GM23338 (cell line): ENCODE data around the gene STAM2. TPM values are rescaled to one million over a fixed set of nuclear protein-coding genes. Genes with fewer than 3 reads are reported as not detected.
A peak's percentile ranks its signal among the peaks of the same experiment; 100 is the strongest.

Source experiments
- ATAC-seq: fragments of 200-7000 bp; cut with Tn5 transposase; 3 replicates; pipeline ENCODE4 v1.9.1; 2020
- DNase-seq: peaks from one replicate; pipeline ENCODE4 v3.0.0-alpha.2; 2015; ENCODE audit warnings: low spot score
- H2AFZ ChIP-seq: fragments of 200-600 bp; sonication (generic); 2 replicates; pipeline ENCODE4 v1.8.0; 2016; ENCODE audit warnings: antibody characterized with exemption, mild to moderate bottlenecking, moderate library complexity
- H3F3A ChIP-seq: fragments of 200-600 bp; sonication (generic); replicated peaks from 2 replicates; pipeline ENCODE4 v1.8.0; 2017; ENCODE audit warnings: antibody characterized with exemption, mixed run types, low read depth
- H3K27ac ChIP-seq: fragments of 200-600 bp; sonication (generic); 2 replicates; pipeline ENCODE4 v1.6.1; 2016; ENCODE audit warnings: low read depth
- H3K27me3 ChIP-seq: fragments of 200-600 bp; sonication (generic); 2 replicates; pipeline ENCODE4 v1.8.0; 2016; ENCODE audit warnings: mild to moderate bottlenecking, mixed run types, moderate library complexity; ENCODE audit not compliant: insufficient read depth
- H3K36me3 ChIP-seq: fragments of 200-600 bp; sonication (generic); 2 replicates; pipeline ENCODE4 v1.8.0; 2016; ENCODE audit warnings: mild to moderate bottlenecking; ENCODE audit not compliant: insufficient read depth
- H3K4me1 ChIP-seq: fragments of 200-600 bp; sonication (generic); 2 replicates; pipeline ENCODE4 v1.8.0; 2016; ENCODE audit warnings: mild to moderate bottlenecking, moderate library complexity; ENCODE audit not compliant: insufficient read depth
- H3K4me2 ChIP-seq: fragments of 200-600 bp; sonication (generic); 2 replicates; pipeline ENCODE4 v1.7.1; 2017; ENCODE audit warnings: mixed run types
- H3K4me3 ChIP-seq: fragments of 200-600 bp; sonication (generic); 2 replicates; pipeline ENCODE4 v1.6.1; 2016; ENCODE audit warnings: mixed run types
- H3K79me2 ChIP-seq: fragments of 200-600 bp; sonication (generic); replicated peaks from 2 replicates; pipeline ENCODE4 v1.8.0; 2017; ENCODE audit warnings: mild to moderate bottlenecking; ENCODE audit not compliant: insufficient read depth
- H3K9me2 ChIP-seq: fragments of 200-600 bp; sonication (generic); 2 replicates; pipeline ENCODE4 v1.8.0; 2017; ENCODE audit not compliant: insufficient read depth
- H4K20me1 ChIP-seq: fragments of 200-600 bp; sonication (generic); replicated peaks from 2 replicates; pipeline ENCODE4 v1.8.0; 2017; ENCODE audit warnings: mild to moderate bottlenecking; ENCODE audit not compliant: insufficient read depth
- H3K27ac Mint-ChIP-seq: 2 replicates; pipeline ENCODE4 v1.8.0; 2020; ENCODE audit warnings: inconsistent platforms, mild to moderate bottlenecking, moderate library complexity, mixed read lengths
- H3K27me3 Mint-ChIP-seq: 3 replicates; pipeline ENCODE4 v1.8.0; 2022; ENCODE audit warnings: low read depth, mild to moderate bottlenecking, moderate library complexity, mixed read lengths, inconsistent platforms; ENCODE audit not compliant: insufficient read depth, poor library complexity
- H3K36me3 Mint-ChIP-seq: 3 replicates; pipeline ENCODE4 v1.8.0; 2021; ENCODE audit warnings: low read depth, mild to moderate bottlenecking, inconsistent platforms, moderate library complexity, mixed read lengths
- H3K4me1 Mint-ChIP-seq: 3 replicates; pipeline ENCODE4 v1.8.0; 2020; ENCODE audit warnings: mild to moderate bottlenecking, inconsistent platforms, mixed read lengths
- H3K4me3 Mint-ChIP-seq: 3 replicates; pipeline ENCODE4 v1.8.0; 2021; ENCODE audit warnings: moderate library complexity, mild to moderate bottlenecking, inconsistent platforms, mixed read lengths
- H3K9me3 Mint-ChIP-seq: 3 replicates; pipeline ENCODE4 v1.8.0; 2020; ENCODE audit warnings: moderate library complexity, mild to moderate bottlenecking, inconsistent platforms, mixed read lengths
- CREB1 ChIP-seq: fragments of 250-450 bp; sonication (Bioruptor Pico); IDR thresholded peaks from 2 replicates; pipeline ENCODE4 v1.5.0; 2020; ENCODE audit warnings: low read depth, mild to moderate bottlenecking, moderate library complexity
- ETS1 ChIP-seq: IDR thresholded peaks from 2 replicates; pipeline ENCODE4 v1.6.1; 2016; ENCODE audit warnings: antibody characterized with exemption
- EZH2 ChIP-seq: fragments of 200-600 bp; sonication (generic); IDR thresholded peaks from one replicate; pipeline ENCODE4 v1.8.0; 2017; ENCODE audit warnings: antibody characterized with exemption, mild to moderate bottlenecking, low read depth; ENCODE audit not compliant: unreplicated experiment
- EZH2phosphoT487 ChIP-seq: fragments of 200-600 bp; sonication (generic); IDR thresholded peaks from one replicate; pipeline ENCODE4 v1.8.1; 2018; ENCODE audit warnings: antibody characterized with exemption; ENCODE audit not compliant: unreplicated experiment
- NANOG ChIP-seq: IDR thresholded peaks from 2 replicates; pipeline ENCODE4 v1.6.1; 2016; ENCODE audit warnings: antibody characterized with exemption, borderline replicate concordance
- POLR2AphosphoS5 ChIP-seq: IDR thresholded peaks from 2 replicates; pipeline ENCODE4 v1.6.1; 2016; ENCODE audit warnings: antibody characterized with exemption, low read depth
- STAT1 ChIP-seq: IDR thresholded peaks from one replicate; pipeline ENCODE4 v1.6.1; 2016; ENCODE audit warnings: antibody characterized with exemption; ENCODE audit not compliant: unreplicated experiment
- ZNF114 ChIP-seq: fragments of 250-450 bp; sonication (Bioruptor Pico); IDR thresholded peaks from 2 replicates; pipeline ENCODE4 v1.5.0; 2020; ENCODE audit warnings: mild to moderate bottlenecking, moderate library complexity
- polyA plus RNA-seq: library from polyadenylated mRNA; unstranded; fragments of >200 nt; fragmentation: Nextera tagmentation; extraction: Ambion mirVana; gene quantifications from 2 replicates; pipeline ENCODE4 v1.2.1, GENCODE V29; 2016
- total RNA-seq: library from RNA; depleted of rRNA; stranded (reverse); fragments of >200 nt; shearing (Covaris generic); gene quantifications from 2 replicates; pipeline ENCODE4 v1.2.3, GENCODE V29; 2014

Gene STAM2
- total and polyA plus RNA-seq, 2 experiments from 2014 or later: 4.6 to 18.2 TPM

DNA sequence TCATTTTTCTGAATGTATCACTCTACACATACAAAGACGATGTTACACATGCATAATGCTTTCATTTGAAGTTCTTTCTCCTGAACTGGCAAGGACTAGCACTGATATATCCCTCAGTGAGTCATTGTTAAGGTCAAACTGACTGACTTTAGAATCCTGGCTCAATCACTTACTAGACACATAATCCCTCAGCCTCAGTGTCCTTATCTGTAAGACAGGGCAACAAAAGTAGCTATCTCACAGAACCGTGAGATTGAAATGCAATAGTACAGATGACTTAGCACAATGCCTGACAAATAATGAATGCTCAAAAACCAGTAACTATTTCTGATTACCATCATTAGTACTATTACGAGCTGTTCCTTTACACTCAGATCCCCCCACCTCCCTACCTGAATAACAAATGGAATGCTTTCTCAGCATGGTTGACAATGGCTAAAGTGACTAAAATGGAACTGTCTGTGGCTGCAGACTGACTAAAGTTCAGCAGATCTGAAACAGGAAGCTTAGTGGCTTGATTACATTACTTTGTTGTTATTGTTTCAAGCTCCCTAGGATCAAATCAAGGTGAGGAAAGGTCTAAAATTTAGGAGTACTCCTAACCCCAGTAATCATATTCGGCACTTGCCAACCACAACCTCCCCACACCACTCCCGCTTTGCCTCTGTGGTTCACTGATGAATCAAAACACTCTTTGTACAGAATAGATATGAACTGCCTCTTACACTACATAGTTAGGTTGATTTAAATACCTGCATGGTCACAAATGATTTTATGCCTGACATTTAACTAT is 40.9 kb downstream of the STAM2 start:
- peak; percentile 20 for DNase-seq
- no peaks in the 10 kb centered on the region for H3F3A ChIP-seq
- H3K9me2 ChIP-seq: no peaks in the 10 kb centered on the region
- no peaks in the 10 kb centered on the region for H3K9me3 Mint-ChIP-seq
- no peaks in the 10 kb centered on the region for H3K36me3 ChIP-seq
- peaks cover 9% of the 10 kb centered on the region for H3K4me1 Mint-ChIP-seq
- no peaks in the 10 kb centered on the region for H4K20me1 ChIP-seq
- TF ChIP-seq POLR2AphosphoS5 (no peak), ZNF114 (CRISPR knock-in tag) (no peak), NANOG (no peak), CREB1 (CRISPR knock-in tag) (no peak), ETS1 (no peak), STAT1 (no peak)
- H3K27me3 Mint-ChIP-seq: no peaks in the 10 kb centered on the region
- H3K27ac ChIP-seq: 0 out of 2 replicates have a peak overlapping the region, but pooled peaks have one; percentile 16
- ATAC-seq: peak; percentile 45; the same call in 2 of the 3 replicates
- no peaks in the 10 kb centered on the region for H3K27me3 ChIP-seq
- H3K79me2 ChIP-seq: no peaks in the 10 kb centered on the region
- peaks cover 9% of the 10 kb centered on the region for H3K4me1 ChIP-seq
- H3K27ac Mint-ChIP-seq: peak overlapping the region; percentile 18; the same call in 1 of the 2 replicates
- H3K4me2 ChIP-seq: peak overlapping the region; percentile 28
- no peak overlapping the region for H3K4me3 Mint-ChIP-seq
- H2AFZ ChIP-seq: no peak overlapping the region
- H3K4me3 ChIP-seq: no peak overlapping the region
- H3K36me3 Mint-ChIP-seq: no peaks in the 10 kb centered on the region

- no peak overlapping the region for H3K27ac ChIP-seq
- ATAC-seq: no peak
- H3K36me3 ChIP-seq: no peaks in the 10 kb centered on the region
- TF ChIP-seq EZH2phosphoT487 (no peak), EZH2 (no peak), CREB1 (CRISPR knock-in tag) (no peak), STAT1 (no peak), POLR2AphosphoS5 (no peak), NANOG (no peak)
- no peaks in the 10 kb centered on the region for H4K20me1 ChIP-seq
- H3K27me3 ChIP-seq: no peaks in the 10 kb centered on the region
- H3K4me3 ChIP-seq: no peak overlapping the region
- Mint-ChIP-seq H3K36me3 (no peaks in the 10 kb centered on the region; the same call in 2 of the 3 replicates), H3K27me3 (no peaks in the 10 kb centered on the region), H3K4me3 (no peak overlapping the region), H3K9me3 (no peaks in the 10 kb centered on the region), H3K4me1 (peaks cover 9% of the 10 kb centered on the region), H3K27ac (no peak overlapping the region)
- H3K4me1 ChIP-seq: peaks cover 9% of the 10 kb centered on the region
- H3F3A ChIP-seq: no peaks in the 10 kb centered on the region
- H2AFZ ChIP-seq: no peak overlapping the region
- H3K9me2 ChIP-seq: no peaks in the 10 kb centered on the region
- no peak overlapping the region for H3K4me2 ChIP-seq
- H3K79me2 ChIP-seq: no peaks in the 10 kb centered on the region
- no peak for DNase-seq
Observed at GRCh38 chr2:152132306-152132705, 43.3 kb downstream of the STAM2 start.

DNA sequence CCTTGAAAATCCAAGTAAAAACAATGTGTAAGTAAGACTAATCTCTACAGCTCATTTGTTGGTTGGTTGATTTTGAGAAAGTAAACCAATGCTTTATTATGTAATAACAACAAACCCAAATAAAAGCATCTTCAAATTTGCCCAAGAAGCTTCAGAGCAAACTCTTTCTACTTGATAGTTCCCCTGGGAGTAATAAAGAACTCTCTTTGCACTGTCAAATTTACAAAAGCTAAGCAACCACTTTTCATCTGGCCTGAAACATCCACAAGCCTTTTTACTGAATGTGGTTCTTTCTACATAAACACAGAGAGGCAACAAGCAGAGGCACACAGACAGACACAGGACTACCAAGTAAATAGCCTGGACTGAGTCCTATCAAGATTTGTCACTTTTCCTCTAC is 47.9 kb downstream of the STAM2 start:
- peaks cover 3% of the 10 kb centered on the region for H3K27me3 Mint-ChIP-seq
- DNase-seq (no peak), ATAC-seq (no peak)
- no peak overlapping the region for H3K27ac Mint-ChIP-seq
- no peaks in the 10 kb centered on the region for H3K36me3 ChIP-seq
- no peak overlapping the region for H3K4me3 ChIP-seq
- no peak overlapping the region for H2AFZ ChIP-seq
- no peak for TF ChIP-seq EZH2
- no peak for TF ChIP-seq STAT1
- H4K20me1 ChIP-seq: no peaks in the 10 kb centered on the region
- no peaks in the 10 kb centered on the region for H3F3A ChIP-seq
- no peaks in the 10 kb centered on the region for H3K4me1 ChIP-seq
- H3K79me2 ChIP-seq: no peaks in the 10 kb centered on the region
- no peak overlapping the region for H3K27ac ChIP-seq
- no peaks in the 10 kb centered on the region for H3K27me3 ChIP-seq
- H3K4me3 Mint-ChIP-seq: no peak overlapping the region
- no peaks in the 10 kb centered on the region for H3K9me2 ChIP-seq
- H3K9me3 Mint-ChIP-seq: no peaks in the 10 kb centered on the region
- H3K4me1 Mint-ChIP-seq: no peaks in the 10 kb centered on the region
- H3K4me2 ChIP-seq: no peak overlapping the region
- no peaks in the 10 kb centered on the region; the same call in 2 of the 3 replicates for H3K36me3 Mint-ChIP-seq
